Measurements from ENCODE around the gene ALMS1. TPM values are rescaled to one million over a fixed set of nuclear protein-coding genes. Genes with fewer than 3 reads are reported as not detected.

Gene ALMS1
- total and polyA plus RNA-seq, 2 of the 4 experiments (the other 2 are of a cell fraction) = 20.8 to 52.8 TPM

DNA sequence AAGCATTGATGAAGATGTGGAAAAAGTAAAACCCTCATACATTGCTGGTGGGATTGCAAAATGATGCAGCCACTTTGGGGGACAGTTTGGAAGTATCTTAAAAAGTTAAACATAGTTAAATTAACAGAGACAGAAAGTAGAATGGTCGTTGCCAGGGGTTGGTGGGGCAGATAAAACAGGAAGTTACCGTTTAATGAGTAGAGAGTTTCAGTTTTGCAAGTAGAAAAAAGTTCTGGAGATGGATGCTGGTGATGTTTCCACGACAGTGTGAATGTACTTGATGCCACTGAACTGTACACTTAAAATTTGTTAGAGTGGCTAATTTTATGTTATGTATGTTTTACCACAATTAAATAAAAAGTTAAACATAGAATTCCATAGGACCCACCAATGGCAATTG, 47.8 kb upstream of the ALMS1 start:
- Histone ChIP-seq H3K4me2 (ENCODE audit: low read depth, low read length) (no peak overlapping the region), H3K9me1 (ENCODE audit: insufficient read depth, low read length) (no peaks in the 10 kb centered on the region), H2BK20ac (ENCODE audit: low read depth, low read length) (no peak overlapping the region), H3K23ac (ENCODE audit: low read depth, low read length) (no peak overlapping the region), H3K18ac (ENCODE audit: low read depth, low read length) (no peak overlapping the region), H4K20me1 (ENCODE audit: insufficient read depth, low read length) (no peaks in the 10 kb centered on the region), H3K4ac (ENCODE audit: low read depth, low read length) (no peak overlapping the region), H2BK120ac (ENCODE audit: low read depth, low read length) (no peak overlapping the region), H3K56ac (ENCODE audit: extremely low read depth, insufficient read depth, low read length) (no peak overlapping the region), H2AK5ac (ENCODE audit: low read depth, low read length) (no peak overlapping the region), H3K14ac (replicated peaks; ENCODE audit: low read depth, low read length) (no peak overlapping the region), H2AFZ (replicated peaks; ENCODE audit: low read length, poor library complexity) (no peak overlapping the region), H4K8ac (ENCODE audit: low read depth in 2 of 2, low read length in 2 of 2) (no peak overlapping the region), H3K27ac (ENCODE audit: insufficient read depth, low read length) (no peak overlapping the region), H3K4me3 (ENCODE audit: insufficient read depth, low read depth, low read length) (no peak overlapping the region), H4K5ac (ENCODE audit: low read depth, low read length) (no peak overlapping the region), H3K79me1 (ENCODE audit: low read depth in 1 of 2, low read length in 2 of 2) (no peaks in the 10 kb centered on the region), H3K9me3 (ENCODE audit: control insufficient read depth, insufficient read depth, low read length) (no peaks in the 10 kb centered on the region), H4K91ac (ENCODE audit: insufficient read depth, low read depth, low read length) (no peak overlapping the region), H3K36me3 (ENCODE audit: control insufficient read depth, insufficient read depth, low read length) (no peaks in the 10 kb centered on the region), H2BK5ac (ENCODE audit: low read depth, low read length, poor library complexity, severe bottlenecking) (no peak overlapping the region), H3K4me1 (ENCODE audit: control insufficient read depth, insufficient read depth, low read length) (no peaks in the 10 kb centered on the region), H3K27me3 (ENCODE audit: control insufficient read depth, insufficient read depth, low read length) (peaks cover 2% of the 10 kb centered on the region), H2BK15ac (ENCODE audit: low read depth, low read length) (no peak overlapping the region), H3K9ac (ENCODE audit: low read depth, low read length) (no peak overlapping the region), H2AK9ac (replicated peaks; ENCODE audit: low read depth, low read length, poor library complexity) (no peak overlapping the region)
- ATAC-seq (ENCODE audit: low read depth) (no peak), DNase-seq (no peak)
- dilution Hi-C loops (cut with HindIII; ENCODE audit: low sequenced_read_pairs, unreplicated experiment) (no loop called here), in situ Hi-C loops (cut with MboI; ENCODE audit: low sequenced_read_pairs) (no loop called here), intact Hi-C loops (cut with micrococcal nuclease) (no loop called here)
- no TSS peak for BruUV-seq (replicated peaks)
- ChIA-PET POLR2A (ENCODE audit: unreplicated experiment) (no interaction called here), CTCF (no interaction called here)
- WGBS, 2 experiments (ENCODE audit: extremely low coverage in 2 of 2, insufficient read length in 1 of 2) = 20% methylated on average over 2 of the region's 3 CpGs; no CpG with 5 or more reads in 1 of the 2 experiments
- TF ChIP-seq FOS (IDR thresholded peaks at IDR 0.05; ENCODE audit: low read depth, low read length) (no peak), RFX5 (IDR thresholded peaks at IDR 0.05; ENCODE audit: low read depth, low read length) (no peak), SMC3 (IDR thresholded peaks at IDR 0.05; ENCODE audit: low read depth, low read length) (no peak)
- TF ChIP-seq, protein P1, sequence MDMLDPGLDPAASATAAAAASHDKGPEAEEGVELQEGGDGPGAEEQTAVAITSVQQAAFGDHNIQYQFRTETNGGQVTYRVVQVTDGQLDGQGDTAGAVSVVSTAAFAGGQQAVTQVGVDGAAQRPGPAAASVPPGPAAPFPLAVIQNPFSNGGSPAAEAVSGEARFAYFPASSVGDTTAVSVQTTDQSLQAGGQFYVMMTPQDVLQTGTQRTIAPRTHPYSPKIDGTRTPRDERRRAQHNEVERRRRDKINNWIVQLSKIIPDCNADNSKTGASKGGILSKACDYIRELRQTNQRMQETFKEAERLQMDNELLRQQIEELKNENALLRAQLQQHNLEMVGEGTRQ (IDR thresholded peaks at IDR 0.05; ENCODE audit: low read depth, low read length) = no peak

All from IMR-90 (cell line).